Tibial nerve (tissue), 4 donors: ENCODE results near the gene POLR3GL.

Experiments used
- CTCF ChIP-seq, 5 experiments: fragments of 200-600 bp in 3 of 5; fragments of 450-650 bp in 2 of 5; sonication (generic) in 3 of 5; IDR thresholded peaks; one replicate each; pipeline ENCODE4 v1.5.1; 2016 to 2019; ENCODE audit warnings: antibody characterized with exemption in 5 of 5, mild to moderate bottlenecking in 3 of 5, moderate library complexity in 2 of 5
- EP300 ChIP-seq, 2 donors: sonication (generic); formaldehyde crosslinking; IDR thresholded peaks; one replicate each; pipeline ENCODE4 v1.6.1; 2017; ENCODE audit warnings: antibody characterized with exemption in 2 of 2, mild to moderate bottlenecking in 1 of 2
- POLR2A ChIP-seq, 2 donors: fragments of 450-650 bp; IDR thresholded peaks; one replicate each; pipeline ENCODE4 v1.6.1; 2017; ENCODE audit warnings: antibody characterized with exemption in 2 of 2, mild to moderate bottlenecking in 2 of 2, moderate library complexity in 2 of 2

GRCh38 chr1:145992958-145993617, 28.6 kb downstream of the POLR3GL start:
- TF ChIP-seq CTCF (IDR thresholded peaks at IDR 0.05) (no peak), POLR2A (IDR thresholded peaks at IDR 0.05) (no peak), EP300 (IDR thresholded peaks at IDR 0.05) (peak in 1 of 2 donors; percentile 5)
